ENCODE results near the gene AQP4.

AQP4 gene

DNA sequence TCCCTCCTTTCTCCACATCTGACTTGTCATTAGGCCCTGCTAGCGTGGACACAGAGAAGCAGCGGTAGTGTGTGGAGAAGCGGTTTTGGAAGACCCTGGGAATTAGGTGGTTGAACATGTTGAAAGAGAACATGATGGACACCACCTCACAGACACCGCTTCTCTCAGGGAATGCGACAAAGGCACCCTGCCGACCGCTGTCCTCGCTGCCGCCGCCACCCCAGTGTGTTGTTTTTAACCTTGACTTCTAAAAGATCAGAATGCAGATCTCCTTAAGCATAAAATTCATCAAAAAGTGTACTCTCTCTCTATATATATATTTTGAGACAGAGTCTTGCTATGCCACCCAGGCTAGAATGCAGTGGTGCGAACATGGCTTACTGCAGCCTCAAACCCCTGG, 33.2 kb downstream of the AQP4 start:
- Histone ChIP-seq H3K27me3 (ENCODE audit: control insufficient read depth, insufficient read depth, low read length) (no peaks in the 10 kb centered on the region), H3K36me3 (ENCODE audit: control insufficient read depth, low read depth, low read length) (no peaks in the 10 kb centered on the region), H3K4me3 (ENCODE audit: low read length) (no peak overlapping the region), H3K9me3 (ENCODE audit: control insufficient read depth, low read depth, low read length) (no peaks in the 10 kb centered on the region), H3K27ac (ENCODE audit: low read length) (no peak overlapping the region), H3K9ac (ENCODE audit: low read length) (no peak overlapping the region), H3K4me1 (ENCODE audit: control insufficient read depth, low read depth, low read length) (no peaks in the 10 kb centered on the region)

GRCh38 chr18:26827581-26827980, 37.9 kb downstream of the AQP4 start:
- H3K27me3 ChIP-seq (ENCODE audit: control insufficient read depth, insufficient read depth, low read length) = no peaks in the 10 kb centered on the region
- H3K27ac ChIP-seq (ENCODE audit: low read length) = no peak overlapping the region
- no peaks in the 10 kb centered on the region for H3K36me3 ChIP-seq (ENCODE audit: control insufficient read depth, low read depth, low read length)
- H3K4me1 ChIP-seq (ENCODE audit: control insufficient read depth, low read depth, low read length) = no peaks in the 10 kb centered on the region
- H3K4me3 ChIP-seq (ENCODE audit: low read length) = no peak overlapping the region
- no peak overlapping the region for H3K9ac ChIP-seq (ENCODE audit: low read length)
- no peaks in the 10 kb centered on the region for H3K9me3 ChIP-seq (ENCODE audit: control insufficient read depth, low read depth, low read length)

GRCh38 chr18:26826656-26827235, 38.8 kb downstream of the AQP4 start:
- Histone ChIP-seq H3K4me1 (ENCODE audit: control insufficient read depth, low read depth, low read length) (peaks cover under 1% of the 10 kb centered on the region), H3K27ac (ENCODE audit: low read length) (no peak overlapping the region), H3K36me3 (ENCODE audit: control insufficient read depth, low read depth, low read length) (no peaks in the 10 kb centered on the region), H3K9ac (ENCODE audit: low read length) (no peak overlapping the region), H3K4me3 (ENCODE audit: low read length) (no peak overlapping the region), H3K9me3 (ENCODE audit: control insufficient read depth, low read depth, low read length) (no peaks in the 10 kb centered on the region), H3K27me3 (ENCODE audit: control insufficient read depth, insufficient read depth, low read length) (no peaks in the 10 kb centered on the region)

- no peaks in the 10 kb centered on the region for H3K9me3 ChIP-seq (ENCODE audit: control insufficient read depth, low read depth, low read length)
- no peak overlapping the region for H3K9ac ChIP-seq (ENCODE audit: low read length)
- no peaks in the 10 kb centered on the region for H3K27me3 ChIP-seq (ENCODE audit: control insufficient read depth, insufficient read depth, low read length)
- no peak overlapping the region for H3K27ac ChIP-seq (ENCODE audit: low read length)
- H3K36me3 ChIP-seq (ENCODE audit: control insufficient read depth, low read depth, low read length) = no peaks in the 10 kb centered on the region
- H3K4me1 ChIP-seq (ENCODE audit: control insufficient read depth, low read depth, low read length) = peaks cover 9% of the 10 kb centered on the region
- H3K4me3 ChIP-seq (ENCODE audit: low read length) = no peak overlapping the region
Measured at GRCh38 chr18:26821181-26821580, 44.3 kb downstream of the AQP4 start.

DNA sequence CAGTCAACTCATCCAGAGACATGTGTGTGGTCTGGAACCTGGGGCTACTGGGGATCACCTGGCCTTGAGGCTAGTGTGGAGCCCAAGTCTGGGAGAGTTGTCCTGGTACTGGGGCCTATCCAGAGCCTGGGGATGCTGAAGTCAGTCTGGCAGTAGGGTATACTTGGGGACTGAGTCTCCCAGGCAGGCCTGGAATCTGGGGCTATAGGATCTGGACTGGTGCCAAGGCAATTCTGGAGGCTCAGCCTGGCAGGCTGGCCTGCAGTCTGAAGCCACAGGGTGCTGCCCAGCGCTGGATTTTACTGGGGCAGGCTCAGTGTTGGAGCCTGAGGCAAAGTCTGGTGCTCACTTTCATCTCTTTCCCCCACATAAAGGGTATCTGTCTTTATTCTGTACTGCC, 46.5 kb downstream of the AQP4 start:
- no peak overlapping the region for H3K4me3 ChIP-seq (ENCODE audit: low read length)
- no peak overlapping the region for H3K9ac ChIP-seq (ENCODE audit: low read length)
- H3K9me3 ChIP-seq (ENCODE audit: control insufficient read depth, low read depth, low read length) = no peaks in the 10 kb centered on the region
- no peak overlapping the region for H3K27ac ChIP-seq (ENCODE audit: low read length)
- H3K36me3 ChIP-seq (ENCODE audit: control insufficient read depth, low read depth, low read length) = no peaks in the 10 kb centered on the region
- H3K4me1 ChIP-seq (ENCODE audit: control insufficient read depth, low read depth, low read length) = peaks cover 9% of the 10 kb centered on the region
- no peaks in the 10 kb centered on the region for H3K27me3 ChIP-seq (ENCODE audit: control insufficient read depth, insufficient read depth, low read length)

GRCh38 chr18:26818461-26818860, 47.0 kb downstream of the AQP4 start:
- Histone ChIP-seq H3K9ac (ENCODE audit: low read length) (no peak overlapping the region), H3K36me3 (ENCODE audit: control insufficient read depth, low read depth, low read length) (no peaks in the 10 kb centered on the region), H3K27ac (ENCODE audit: low read length) (no peak overlapping the region), H3K27me3 (ENCODE audit: control insufficient read depth, insufficient read depth, low read length) (no peaks in the 10 kb centered on the region), H3K4me3 (ENCODE audit: low read length) (no peak overlapping the region), H3K4me1 (ENCODE audit: control insufficient read depth, low read depth, low read length) (peaks cover 10% of the 10 kb centered on the region), H3K9me3 (ENCODE audit: control insufficient read depth, low read depth, low read length) (no peaks in the 10 kb centered on the region)

DNA sequence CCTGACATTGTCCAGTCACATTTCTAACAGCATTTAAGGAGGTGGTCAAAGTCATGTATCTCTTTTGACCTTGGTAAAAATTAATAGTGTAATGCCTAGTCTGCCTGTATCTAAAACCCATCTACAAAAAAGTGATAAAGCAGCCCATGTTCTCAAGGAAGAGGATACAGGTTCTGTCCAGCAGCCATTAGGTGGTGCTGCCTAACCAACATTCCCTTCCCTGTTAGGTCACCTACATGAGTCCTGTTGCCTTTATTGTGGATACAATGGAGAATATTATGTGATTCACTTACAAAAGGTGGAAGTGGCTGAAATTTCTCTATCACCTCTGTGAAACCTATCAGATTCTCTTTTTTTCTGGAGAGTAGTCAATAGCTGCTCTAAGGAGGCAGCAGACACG, 52.5 kb downstream of the AQP4 start:
- H3K4me3 ChIP-seq (ENCODE audit: low read length) = no peak overlapping the region
- H3K4me1 ChIP-seq (ENCODE audit: control insufficient read depth, low read depth, low read length) = peaks cover 5% of the 10 kb centered on the region
- H3K27ac ChIP-seq (ENCODE audit: low read length) = no peak overlapping the region
- H3K27me3 ChIP-seq (ENCODE audit: control insufficient read depth, insufficient read depth, low read length) = no peaks in the 10 kb centered on the region
- H3K9me3 ChIP-seq (ENCODE audit: control insufficient read depth, low read depth, low read length) = no peaks in the 10 kb centered on the region
- H3K9ac ChIP-seq (ENCODE audit: low read length) = no peak overlapping the region
- H3K36me3 ChIP-seq (ENCODE audit: control insufficient read depth, low read depth, low read length) = no peaks in the 10 kb centered on the region

DNA sequence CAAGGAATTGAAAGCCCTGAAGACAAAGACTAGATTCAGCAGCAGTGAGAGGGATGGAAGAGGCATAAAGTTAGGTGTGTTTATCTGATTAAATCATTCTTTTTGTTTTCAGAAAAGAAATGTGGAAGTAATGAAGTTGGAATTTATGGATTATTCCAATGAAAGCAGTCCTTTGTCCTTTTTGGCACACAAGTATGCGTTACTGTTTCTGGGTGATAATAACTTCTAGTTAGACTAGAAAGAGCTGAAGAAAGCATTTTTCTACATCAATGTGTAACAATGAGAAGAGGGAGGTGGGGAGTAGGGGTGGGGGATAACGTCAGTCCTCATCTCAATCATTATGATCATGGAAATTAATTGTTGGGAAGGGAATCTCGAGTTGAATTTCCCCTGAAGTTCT, 53.0 kb downstream of the AQP4 start:
- Histone ChIP-seq H3K9ac (ENCODE audit: low read length) (no peak overlapping the region), H3K27ac (ENCODE audit: low read length) (no peak overlapping the region), H3K9me3 (ENCODE audit: control insufficient read depth, low read depth, low read length) (no peaks in the 10 kb centered on the region), H3K4me3 (ENCODE audit: low read length) (no peak overlapping the region), H3K27me3 (ENCODE audit: control insufficient read depth, insufficient read depth, low read length) (no peaks in the 10 kb centered on the region), H3K36me3 (ENCODE audit: control insufficient read depth, low read depth, low read length) (no peaks in the 10 kb centered on the region), H3K4me1 (ENCODE audit: control insufficient read depth, low read depth, low read length) (peaks cover 5% of the 10 kb centered on the region)

DNA sequence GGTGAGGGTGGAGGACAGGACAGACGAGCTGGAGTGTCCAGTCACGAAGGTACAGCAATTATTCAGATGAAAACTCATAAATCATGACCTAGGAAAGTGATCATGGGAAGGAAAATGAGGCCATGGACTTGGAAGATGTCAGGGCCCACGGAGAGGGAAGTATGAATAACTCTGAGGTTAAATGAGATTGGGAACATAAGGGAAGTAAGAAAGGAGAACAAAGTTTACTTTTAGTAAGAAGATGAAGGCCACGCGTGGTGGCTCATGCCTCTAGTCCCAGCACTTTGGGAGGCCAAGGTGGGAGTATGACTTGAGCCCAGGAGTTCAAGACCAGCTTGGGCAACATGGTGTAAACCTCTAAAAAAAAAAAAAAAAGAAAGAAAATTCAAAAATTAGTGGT, 56.2 kb downstream of the AQP4 start:
- Histone ChIP-seq H3K4me3 (ENCODE audit: low read length) (no peak overlapping the region), H3K27ac (ENCODE audit: low read length) (no peak overlapping the region), H3K36me3 (ENCODE audit: control insufficient read depth, low read depth, low read length) (no peaks in the 10 kb centered on the region), H3K27me3 (ENCODE audit: control insufficient read depth, insufficient read depth, low read length) (no peaks in the 10 kb centered on the region), H3K9me3 (ENCODE audit: control insufficient read depth, low read depth, low read length) (no peaks in the 10 kb centered on the region), H3K9ac (ENCODE audit: low read length) (no peak overlapping the region), H3K4me1 (ENCODE audit: control insufficient read depth, low read depth, low read length) (peaks cover 9% of the 10 kb centered on the region)

DNA sequence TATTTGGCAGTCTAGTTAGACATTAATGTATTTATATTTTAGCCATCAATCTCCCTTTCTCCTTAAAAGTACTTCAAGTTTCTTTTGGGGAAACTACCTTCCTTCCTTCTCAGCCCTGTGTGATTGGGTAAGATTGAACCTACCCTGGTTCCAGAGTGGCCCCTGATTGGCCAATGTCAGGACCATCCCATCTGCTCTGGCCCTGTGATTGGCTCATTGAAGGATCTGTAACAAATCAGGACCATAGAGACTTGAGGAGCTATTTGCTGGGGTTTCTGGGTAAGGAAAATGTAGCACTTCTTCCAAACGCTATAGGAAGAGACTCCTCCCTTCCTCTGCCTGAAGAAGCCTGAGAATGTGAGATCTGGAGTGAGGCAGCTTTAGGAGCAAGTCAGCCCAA, 59.3 kb downstream of the AQP4 start:
- no peaks in the 10 kb centered on the region for H3K27me3 ChIP-seq (ENCODE audit: control insufficient read depth, insufficient read depth, low read length)
- no peak overlapping the region for H3K27ac ChIP-seq (ENCODE audit: low read length)

DNA sequence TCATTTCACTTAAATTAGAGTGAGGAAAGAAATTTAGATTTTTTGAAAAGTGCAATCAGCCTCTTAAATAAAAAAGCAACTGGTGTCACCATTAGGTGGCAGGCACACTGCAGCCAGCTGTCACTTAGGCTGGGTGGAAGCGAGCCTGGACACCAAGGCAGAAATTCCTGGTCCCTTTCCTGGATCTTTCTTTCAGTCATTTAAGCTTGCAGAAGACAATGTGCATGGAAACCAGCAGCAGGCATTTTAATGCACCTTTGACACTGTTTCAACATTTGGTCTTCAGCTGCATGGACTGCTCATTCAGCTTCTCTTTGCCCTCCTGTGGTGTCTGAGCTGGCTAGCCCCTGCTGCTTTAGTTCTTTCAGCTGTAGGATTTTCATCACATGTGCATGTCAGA, 61.0 kb downstream of the AQP4 start:
- peaks cover 10% of the 10 kb centered on the region for H3K4me1 ChIP-seq (ENCODE audit: control insufficient read depth, low read depth, low read length)
- H3K36me3 ChIP-seq (ENCODE audit: control insufficient read depth, low read depth, low read length) = no peaks in the 10 kb centered on the region
- H3K9ac ChIP-seq (ENCODE audit: low read length) = no peak overlapping the region

More for the DNA sequence above, 59.3 kb downstream of the AQP4 start:
- no peak overlapping the region for H3K9ac ChIP-seq (ENCODE audit: low read length)
- H3K4me3 ChIP-seq (ENCODE audit: low read length) = no peak overlapping the region
- no peaks in the 10 kb centered on the region for H3K9me3 ChIP-seq (ENCODE audit: control insufficient read depth, low read depth, low read length)
- H3K36me3 ChIP-seq (ENCODE audit: control insufficient read depth, low read depth, low read length) = no peaks in the 10 kb centered on the region
- H3K4me1 ChIP-seq (ENCODE audit: control insufficient read depth, low read depth, low read length) = peaks cover 10% of the 10 kb centered on the region

GRCh38 chr18:26803643-26804042, 61.9 kb downstream of the AQP4 start:
- no peak overlapping the region for H3K9ac ChIP-seq (ENCODE audit: low read length)
- no peaks in the 10 kb centered on the region for H3K9me3 ChIP-seq (ENCODE audit: control insufficient read depth, low read depth, low read length)
- no peaks in the 10 kb centered on the region for H3K27me3 ChIP-seq (ENCODE audit: control insufficient read depth, insufficient read depth, low read length)
- H3K4me3 ChIP-seq (ENCODE audit: low read length) = no peak overlapping the region
- no peaks in the 10 kb centered on the region for H3K36me3 ChIP-seq (ENCODE audit: control insufficient read depth, low read depth, low read length)
- peaks cover 10% of the 10 kb centered on the region for H3K4me1 ChIP-seq (ENCODE audit: control insufficient read depth, low read depth, low read length)
- no peak overlapping the region for H3K27ac ChIP-seq (ENCODE audit: low read length)

More for the DNA sequence above, 61.0 kb downstream of the AQP4 start:
- Histone ChIP-seq H3K27ac (ENCODE audit: low read length) (no peak overlapping the region), H3K27me3 (ENCODE audit: control insufficient read depth, insufficient read depth, low read length) (no peaks in the 10 kb centered on the region), H3K9me3 (ENCODE audit: control insufficient read depth, low read depth, low read length) (no peaks in the 10 kb centered on the region), H3K4me3 (ENCODE audit: low read length) (no peak overlapping the region)
